HT-29 (cell line): ENCODE data around the gene ALPI. TPM values are rescaled to one million over a fixed set of nuclear protein-coding genes. Genes with fewer than 3 reads are reported as not detected.

ENCODE experiments used
- DNase-seq: peaks from one replicate; pipeline ENCODE4 v3.0.0-alpha.2; 2015; ENCODE audit warnings: low spot score
- total RNA-seq: library from RNA; depleted of rRNA; stranded (reverse); fragments of >200 nt; shearing (Covaris generic); gene quantifications from 2 replicates; pipeline ENCODE4 v1.2.3, GENCODE V29; 2014; rRNA removed

The ALPI gene
- total RNA-seq, 1 experiment from 2014 or later = not detected

- DNase-seq = no peak
Observed at GRCh38 chr2:232496501-232497270, 40.7 kb downstream of the ALPI start.

DNA sequence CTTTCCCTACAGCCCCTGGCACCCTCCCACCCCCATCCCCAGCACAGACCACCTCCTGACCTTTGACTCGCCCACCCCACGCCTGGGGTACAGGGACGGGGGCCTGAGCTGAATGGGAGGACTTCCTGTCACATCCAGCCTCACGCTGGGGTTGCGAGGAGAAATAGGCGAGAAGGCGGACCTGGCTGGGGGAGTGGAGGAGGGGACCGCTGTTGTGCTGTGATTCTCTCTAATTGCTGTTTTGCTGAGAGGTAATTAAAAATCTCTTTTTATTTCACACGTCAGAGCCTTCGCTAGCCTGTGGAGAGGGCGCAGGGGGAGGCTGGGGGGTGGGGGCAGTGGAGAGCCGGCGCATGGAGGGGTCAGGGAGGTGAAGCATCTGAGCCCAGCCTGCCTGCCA, 41.4 kb downstream of the ALPI start:
- DNase-seq = no peak

DNA sequence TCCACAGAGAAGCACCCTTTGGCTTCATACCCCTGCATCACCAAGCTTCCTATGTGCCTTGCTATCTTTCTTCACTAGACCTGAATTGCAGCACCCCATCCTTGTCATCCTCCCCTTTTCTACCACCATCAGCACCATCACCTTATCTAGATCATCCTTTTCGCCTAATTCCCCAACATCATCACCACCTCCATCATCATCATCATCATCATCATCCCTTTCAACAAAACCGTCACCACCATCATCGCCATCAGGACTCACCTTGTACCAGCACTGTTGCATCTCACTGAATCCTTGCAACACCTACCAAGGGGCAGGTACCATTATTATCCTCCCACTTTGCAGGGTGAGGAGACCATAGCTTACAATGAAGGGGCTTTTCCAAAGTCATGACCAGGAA, 42.5 kb downstream of the ALPI start:
- DNase-seq = no peak

DNA sequence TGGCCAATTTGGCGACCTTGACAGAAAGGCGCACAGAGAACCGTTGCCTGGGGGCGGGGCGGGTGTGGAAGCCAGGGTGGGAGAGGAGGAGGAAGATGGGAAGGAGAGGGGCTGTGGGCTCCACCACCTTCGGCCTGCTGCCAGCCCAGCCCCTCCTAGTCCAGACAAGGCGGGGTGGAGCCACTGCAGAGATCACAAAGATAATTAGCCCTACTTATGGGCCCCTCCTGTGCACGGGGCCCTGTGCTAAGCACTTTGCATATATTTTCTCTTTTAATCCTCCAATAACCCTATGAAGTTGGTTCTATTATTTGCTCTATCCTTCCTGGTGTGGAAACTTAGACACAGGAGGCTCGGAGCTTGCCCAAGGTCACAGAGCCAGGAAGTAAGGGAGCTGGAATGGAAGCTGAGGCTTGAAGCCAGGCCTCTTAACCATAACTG, 45.4 kb downstream of the ALPI start:
- DNase-seq = no peak

GRCh38 chr2:232501794-232502390, 45.9 kb downstream of the ALPI start:
- no peak for DNase-seq

DNA sequence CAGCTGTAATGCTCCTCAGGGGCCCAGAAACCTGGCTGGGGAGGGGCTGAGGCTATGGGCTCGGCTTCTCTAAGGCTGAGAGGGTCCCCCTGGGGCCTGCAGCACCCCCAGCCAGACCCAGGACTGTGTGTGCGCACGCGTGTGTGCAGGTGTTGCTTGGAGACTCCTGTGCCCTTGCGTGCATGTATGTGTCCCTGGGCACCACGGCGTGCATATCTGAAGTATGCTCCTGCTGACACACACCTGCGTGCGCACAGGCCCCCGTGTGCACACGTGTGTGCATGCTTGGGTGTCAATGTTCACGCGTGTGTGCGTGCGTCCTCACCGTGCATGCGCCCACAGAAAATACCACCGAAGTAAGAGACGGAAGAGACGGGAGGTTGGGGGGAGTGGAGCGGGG, 46.6 kb downstream of the ALPI start:
- DNase-seq = no peak

DNA sequence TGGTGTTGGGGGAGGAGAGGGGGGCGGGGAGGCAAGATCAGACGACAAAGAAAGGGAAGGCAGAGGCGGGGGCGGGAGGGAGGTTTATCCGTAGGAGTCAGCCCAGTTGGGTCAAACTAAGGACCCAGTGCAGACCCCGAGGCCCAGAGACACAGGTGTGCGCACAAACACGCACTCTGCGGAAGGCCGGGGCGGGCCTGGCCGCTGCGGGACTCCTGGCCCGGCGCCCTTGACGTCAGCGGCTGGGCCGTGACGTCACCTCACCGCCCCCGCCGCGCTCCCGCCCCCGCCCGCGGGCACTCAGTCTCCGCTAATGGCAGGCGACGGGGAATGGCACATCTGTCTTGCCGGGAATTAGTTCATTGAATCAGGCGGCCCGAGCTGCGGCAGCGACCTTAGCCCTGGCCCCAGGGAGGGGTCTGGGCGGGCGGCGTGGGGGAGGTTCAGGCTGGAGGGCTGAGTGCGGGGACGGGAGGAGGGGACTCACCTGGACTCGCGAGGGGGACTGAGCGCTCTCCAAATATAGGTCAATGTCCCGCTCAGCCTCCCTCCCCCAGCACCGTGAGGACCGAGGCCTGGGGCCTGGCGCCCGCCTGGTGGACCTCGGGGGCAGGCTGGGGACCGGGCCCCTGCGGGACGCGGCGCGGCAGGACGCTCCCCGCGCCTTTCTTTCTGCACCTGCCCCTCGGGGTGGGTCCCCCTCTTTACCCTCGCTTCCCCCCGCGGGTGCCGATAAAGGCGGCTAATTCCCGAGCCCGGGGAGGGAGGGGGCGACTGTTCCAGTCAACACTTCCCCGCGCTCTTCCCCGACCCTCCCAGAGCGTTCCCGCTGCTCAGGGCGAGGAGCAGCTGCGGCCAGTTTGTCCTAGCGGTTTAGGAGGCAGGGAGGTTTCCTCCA, 47.2 kb downstream of the ALPI start:
- no peak for DNase-seq

GRCh38 chr2:232503809-232504323, 47.9 kb downstream of the ALPI start:
- no peak for DNase-seq

- DNase-seq = no peak
Observed at GRCh38 chr2:232504438-232504837, 48.5 kb downstream of the ALPI start.

DNA sequence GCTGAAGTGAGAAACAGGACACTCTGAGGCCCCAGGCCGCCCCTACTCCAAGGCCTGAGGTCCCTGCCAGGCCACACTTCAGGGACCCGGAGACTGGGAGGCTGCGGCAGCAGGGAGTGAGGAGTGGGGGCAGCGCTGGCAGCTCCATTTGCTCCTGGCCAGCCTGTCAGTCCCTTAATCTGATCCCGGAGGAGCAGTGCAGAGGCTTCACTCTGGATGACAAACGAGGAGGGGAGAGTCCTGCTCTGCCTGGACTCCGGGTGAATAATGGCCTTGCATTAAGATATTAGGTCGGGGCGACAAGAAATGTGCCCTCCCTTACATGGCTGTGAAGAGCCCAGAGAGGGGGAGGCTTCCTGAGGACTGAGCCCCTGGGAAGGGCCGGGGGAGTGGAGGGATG, 49.9 kb downstream of the ALPI start:
- DNase-seq = no peak

GRCh38 chr2:232506709-232507108, 50.8 kb downstream of the ALPI start:
- no peak for DNase-seq

DNA sequence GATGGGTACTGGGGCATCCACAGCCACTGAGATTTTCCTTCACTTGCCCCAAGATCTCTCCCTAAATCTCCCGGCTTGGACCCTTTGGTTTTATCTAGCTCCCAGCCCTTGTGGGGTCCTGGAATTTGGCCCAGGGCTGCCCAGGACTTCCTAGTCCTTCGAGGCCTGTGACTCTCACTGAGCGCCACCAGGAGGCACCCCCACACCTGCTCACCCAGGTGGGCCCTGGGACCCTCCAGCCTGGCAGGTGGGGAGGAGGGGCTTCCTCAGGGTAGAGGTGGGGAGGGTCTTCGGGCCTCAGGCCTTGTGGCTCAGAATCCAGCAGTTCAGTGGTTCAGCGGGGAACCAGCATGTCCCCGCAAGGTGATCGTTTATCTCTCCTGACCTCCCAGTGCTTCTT, 52.3 kb downstream of the ALPI start:
- DNase-seq = no peak

Other genes starting within 250 kb of the ALPI start
- 0.29 and 1.1 TPM in 2 replicates for gene ALPP, start 77.4 kb upstream of the ALPI start, total RNA-seq
- 0.16 TPM in 1 of 2 replicates, not detected in the other for gene ALPG, start 49.3 kb upstream of the ALPI start, total RNA-seq
- gene ECEL1, start 31.7 kb downstream of the ALPI start, total RNA-seq = not detected in 2 replicates
- gene PRSS56, start 64.2 kb downstream of the ALPI start, total RNA-seq = not detected in 2 replicates
- not detected in 2 replicates for gene CHRND, start 70.0 kb downstream of the ALPI start, total RNA-seq
- not detected in 2 replicates for gene CHRNG, start 83.5 kb downstream of the ALPI start, total RNA-seq
- gene TIGD1, start 94.4 kb downstream of the ALPI start, total RNA-seq = 6.0 and 7.0 TPM in 2 replicates
- gene EIF4E2, start 94.5 kb downstream of the ALPI start, total RNA-seq = 77.5 and 87.8 TPM in 2 replicates
- not detected in 2 replicates for gene EFHD1, start 177.5 kb downstream of the ALPI start, total RNA-seq
- 27.1 and 40.2 TPM in 2 replicates for gene GIGYF2, start 241.2 kb downstream of the ALPI start, total RNA-seq